ENCODE data around the gene CHCHD3.
"Not testable (repeated sequence)": the region's sequence is repeated elsewhere in the genome, so short reads cannot be mapped to it uniquely, and the experiment has no call there.

The CHCHD3 gene

GRCh38 chr7:133044722-133045473 lies 37.0 kb downstream of the CHCHD3 start:
- no peak for DNase-seq (ENCODE audit: low read depth)

GRCh38 chr7:133040674-133041073 lies 41.2 kb downstream of the CHCHD3 start:
- DNase-seq (ENCODE audit: low read depth): no peak

DNA sequence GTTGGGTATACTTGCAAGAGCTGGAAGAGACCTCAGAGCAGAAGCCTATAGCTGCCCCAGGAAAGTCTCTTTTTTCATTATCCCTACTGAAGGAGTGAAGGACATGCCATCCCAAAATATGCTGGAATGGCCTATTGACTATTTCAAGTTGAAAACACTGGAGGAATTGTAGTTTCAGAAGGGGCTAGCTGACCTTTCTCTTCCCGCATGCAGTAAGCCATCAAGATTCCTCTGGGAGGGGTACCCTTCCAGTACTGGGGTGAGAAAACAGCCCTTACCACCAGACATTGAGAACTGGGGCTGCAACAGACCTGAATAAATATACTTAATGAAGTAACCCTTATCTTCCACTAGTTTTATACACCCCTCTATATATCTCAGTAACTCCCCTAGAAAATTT lies 41.7 kb downstream of the CHCHD3 start:
- no peak for DNase-seq (ENCODE audit: low read depth)

- no peak for DNase-seq (ENCODE audit: low read depth)
Observed at GRCh38 chr7:133039614-133040013, 42.3 kb downstream of the CHCHD3 start.

- no peak for DNase-seq (ENCODE audit: low read depth)
Observed at GRCh38 chr7:133036289-133036688, 45.6 kb downstream of the CHCHD3 start.

GRCh38 chr7:133035240-133035639 lies 46.6 kb downstream of the CHCHD3 start:
- DNase-seq (ENCODE audit: low read depth): not testable (repeated sequence)

DNA sequence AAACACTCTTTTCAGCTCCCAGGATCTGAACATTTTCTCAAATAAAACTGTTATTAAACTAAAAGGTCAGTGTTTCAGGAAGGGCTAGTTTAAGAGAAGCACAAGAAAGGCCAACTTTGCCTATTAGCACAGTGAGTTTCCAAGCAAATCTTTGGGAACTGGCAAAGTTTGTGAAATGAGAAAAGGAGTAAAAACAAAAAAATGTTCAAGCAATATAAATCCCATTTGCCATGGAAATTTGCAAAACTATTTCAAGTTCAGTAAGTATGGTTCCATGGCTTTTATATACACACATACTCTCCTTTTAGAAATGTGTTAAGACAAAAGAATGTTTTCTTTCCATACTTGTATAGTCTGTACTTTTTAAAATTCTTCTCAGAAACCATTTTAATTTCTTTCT lies 51.5 kb downstream of the CHCHD3 start:
- DNase-seq (ENCODE audit: low read depth): no peak

GRCh38 chr7:133029463-133029862 lies 52.4 kb downstream of the CHCHD3 start:
- no peak for DNase-seq (ENCODE audit: low read depth)

DNA sequence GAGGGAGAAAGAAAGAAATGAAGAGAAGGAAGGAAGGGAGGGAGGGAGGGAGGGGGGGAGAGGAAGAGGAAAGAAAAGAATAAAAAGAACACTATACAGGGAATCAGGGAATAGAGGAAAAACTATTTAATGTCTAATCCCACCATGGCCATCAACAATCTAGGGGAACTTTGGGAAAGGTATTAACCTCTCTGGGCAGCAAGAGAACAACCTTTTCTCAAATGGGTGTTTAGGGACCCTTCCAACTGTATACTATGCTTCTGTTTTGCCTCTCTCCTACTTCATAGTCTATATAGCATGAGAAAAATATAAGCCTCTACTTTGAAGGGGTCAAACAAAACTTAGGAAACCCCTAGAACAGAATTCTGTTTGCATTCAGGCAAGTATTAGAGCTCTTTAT lies 54.5 kb downstream of the CHCHD3 start:
- DNase-seq (ENCODE audit: low read depth): no peak

DNA sequence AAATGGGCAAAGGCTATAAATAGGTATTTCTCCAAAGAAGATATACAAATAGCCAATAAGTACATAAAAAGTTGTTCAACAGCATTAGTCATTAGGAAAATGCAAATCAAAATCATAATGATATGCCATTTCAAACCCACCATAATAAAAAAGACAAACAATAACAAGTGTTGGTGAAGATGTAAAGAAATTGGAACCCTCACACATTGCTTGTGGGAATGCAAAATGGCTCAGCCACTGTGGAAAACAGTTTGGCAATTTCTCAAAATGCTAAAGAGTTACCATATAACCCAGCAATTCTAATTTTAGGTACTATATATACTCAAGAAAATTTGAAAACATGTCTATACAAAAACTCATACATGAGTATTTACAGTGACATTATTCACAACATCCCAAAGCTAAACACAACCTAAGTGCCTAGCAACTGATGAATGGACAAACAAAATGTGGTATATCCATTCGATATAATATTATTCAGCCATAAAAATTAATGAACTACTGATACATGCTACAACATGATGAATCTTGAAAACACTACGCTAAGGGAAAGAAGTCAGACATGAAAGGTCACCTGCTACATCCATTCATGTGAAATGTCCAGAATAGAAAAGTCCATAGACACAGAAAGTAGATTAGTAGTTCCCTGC lies 55.6 kb downstream of the CHCHD3 start:
- no peak for DNase-seq (ENCODE audit: low read depth)

- DNase-seq (ENCODE audit: low read depth): no peak
Observed at GRCh38 chr7:133025056-133025455, 56.8 kb downstream of the CHCHD3 start.

DNA sequence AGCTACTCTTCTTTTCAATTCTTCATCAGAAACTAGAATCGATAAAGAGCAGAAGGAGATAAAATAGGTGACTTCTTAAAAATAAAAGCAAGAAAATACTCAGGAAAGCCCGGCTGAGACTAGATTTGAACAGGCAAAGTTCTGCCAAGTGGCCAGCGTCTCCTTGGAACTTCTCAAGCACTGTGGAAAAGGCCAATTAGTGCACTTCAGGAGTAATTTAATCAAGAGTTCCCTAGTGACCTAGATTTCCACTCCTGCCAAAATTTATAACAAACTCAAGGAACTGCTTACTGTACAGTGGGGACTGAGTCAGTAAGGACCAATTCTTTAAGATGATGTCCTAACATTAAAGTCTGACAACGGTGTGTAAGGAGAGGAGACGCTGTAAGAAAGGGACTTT lies 57.3 kb downstream of the CHCHD3 start:
- DNase-seq (ENCODE audit: low read depth): no peak

DNA sequence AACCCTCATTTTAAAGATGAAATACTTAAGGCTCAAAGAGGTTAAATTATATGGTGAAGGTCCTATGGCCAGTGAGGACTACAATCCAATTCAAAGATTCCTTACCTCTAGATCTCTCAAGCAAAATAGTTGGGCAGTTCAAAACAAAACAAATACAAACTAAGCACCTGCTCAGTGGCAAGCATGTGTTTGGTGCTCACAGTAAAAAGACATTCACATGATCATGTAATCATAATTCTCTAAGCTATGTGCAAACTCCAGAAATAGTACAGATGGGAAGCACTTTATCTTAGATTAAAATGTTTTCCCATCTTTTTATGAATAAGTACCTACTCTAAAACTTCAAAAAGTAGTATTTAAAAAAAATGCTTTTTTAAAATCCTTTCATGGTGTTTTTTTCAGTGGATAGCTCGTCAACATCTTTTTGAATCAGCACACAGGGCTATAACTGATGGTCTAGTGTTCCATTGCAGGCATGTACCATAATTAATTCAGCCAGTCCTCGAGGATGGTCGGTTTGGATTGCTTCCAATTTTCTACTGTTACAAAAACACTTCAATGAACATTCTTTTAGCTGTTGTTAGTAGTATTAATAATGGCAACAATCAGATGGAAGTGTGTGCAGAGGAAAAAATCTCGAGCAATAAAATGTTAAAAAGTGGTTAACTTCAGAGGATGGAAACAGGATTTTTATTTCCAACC lies 58.4 kb downstream of the CHCHD3 start:
- DNase-seq (ENCODE audit: low read depth): no peak

DNA sequence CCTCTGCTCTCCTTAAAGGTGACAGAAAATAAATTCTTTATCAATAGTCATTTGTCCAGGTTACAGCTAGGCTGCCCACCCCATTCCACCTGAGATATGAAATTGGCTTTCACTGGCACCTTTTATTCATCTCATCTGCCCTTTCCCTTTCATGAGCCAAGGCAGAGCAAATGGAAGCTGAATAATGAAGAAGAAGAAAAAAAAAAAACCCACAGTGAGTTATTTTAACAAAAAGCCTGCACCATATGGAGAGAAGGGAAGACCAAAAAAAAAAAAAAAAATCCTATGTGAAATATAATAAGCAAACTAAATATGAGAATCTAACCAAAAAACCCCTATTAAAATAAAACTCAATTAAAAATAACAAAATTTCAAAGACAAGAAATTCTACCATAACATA lies 59.2 kb downstream of the CHCHD3 start:
- DNase-seq (ENCODE audit: low read depth): no peak

- no peak for DNase-seq (ENCODE audit: low read depth)
Observed at GRCh38 chr7:133021196-133021595, 60.7 kb downstream of the CHCHD3 start.

DNA sequence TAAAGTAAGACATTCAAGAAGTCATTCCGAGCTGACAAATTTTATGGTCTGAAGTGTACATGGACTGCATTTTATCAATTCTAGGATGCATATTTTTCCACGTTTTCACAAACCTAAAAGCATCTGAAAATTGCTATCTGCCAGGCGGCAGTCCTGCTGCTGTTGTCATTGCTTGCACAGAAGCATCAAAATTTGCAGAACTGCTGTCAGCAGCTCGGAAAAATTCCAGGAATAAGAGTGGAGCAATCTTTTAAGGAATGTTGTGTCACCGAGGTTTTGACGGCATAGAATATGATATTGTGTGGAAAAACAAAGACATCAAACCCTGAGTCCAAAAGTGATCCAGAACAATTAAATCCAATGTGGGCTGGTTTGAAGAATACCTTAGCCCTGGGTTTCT lies 61.4 kb downstream of the CHCHD3 start:
- DNase-seq (ENCODE audit: low read depth): no peak

DNA sequence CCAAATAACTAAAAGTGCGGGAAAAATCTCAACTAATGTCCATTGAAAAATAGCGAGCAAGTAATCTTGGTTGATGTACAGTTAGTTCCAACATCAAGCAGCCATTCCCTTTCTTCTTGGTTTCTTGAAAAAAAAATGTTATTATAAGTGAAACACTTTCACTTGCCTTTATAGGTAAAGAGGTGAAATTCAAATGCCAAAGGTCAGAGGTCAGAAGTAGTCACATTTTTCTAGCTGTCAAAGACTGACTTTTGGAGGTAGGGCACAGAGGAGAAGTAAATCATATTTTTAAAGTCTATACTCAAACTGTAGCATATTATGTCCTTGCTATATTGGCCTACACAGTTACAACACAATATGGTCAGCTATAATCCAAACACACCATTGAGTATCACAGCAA lies 62.3 kb downstream of the CHCHD3 start:
- no peak for DNase-seq (ENCODE audit: low read depth)

- DNase-seq (ENCODE audit: low read depth): no peak
Observed at GRCh38 chr7:133016604-133017003, 65.3 kb downstream of the CHCHD3 start.

DNA sequence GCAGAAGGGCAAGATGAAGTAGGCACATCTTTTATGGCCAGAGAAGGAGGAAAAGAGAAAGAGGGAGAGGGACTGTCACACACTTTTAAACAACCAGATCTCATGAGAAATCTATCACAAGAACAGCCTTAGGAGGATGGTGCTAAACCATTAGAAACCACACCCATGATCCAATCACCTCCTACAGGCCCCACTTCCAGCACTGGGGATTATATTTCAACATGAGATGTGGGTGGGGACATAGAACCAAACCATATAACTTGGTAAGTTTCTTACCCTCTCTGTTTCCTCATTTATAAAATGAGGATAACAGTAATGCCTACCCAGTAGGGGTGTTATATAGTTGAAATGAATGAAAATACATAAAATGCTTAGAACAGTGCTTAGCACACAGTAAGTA lies 66.0 kb downstream of the CHCHD3 start:
- DNase-seq (ENCODE audit: low read depth): no peak

- no peak for DNase-seq (ENCODE audit: low read depth)
Observed at GRCh38 chr7:133011746-133012145, 70.1 kb downstream of the CHCHD3 start.

GRCh38 chr7:133009426-133010252 lies 72.3 kb downstream of the CHCHD3 start:
- DNase-seq (ENCODE audit: low read depth): peak; percentile 21

DNA sequence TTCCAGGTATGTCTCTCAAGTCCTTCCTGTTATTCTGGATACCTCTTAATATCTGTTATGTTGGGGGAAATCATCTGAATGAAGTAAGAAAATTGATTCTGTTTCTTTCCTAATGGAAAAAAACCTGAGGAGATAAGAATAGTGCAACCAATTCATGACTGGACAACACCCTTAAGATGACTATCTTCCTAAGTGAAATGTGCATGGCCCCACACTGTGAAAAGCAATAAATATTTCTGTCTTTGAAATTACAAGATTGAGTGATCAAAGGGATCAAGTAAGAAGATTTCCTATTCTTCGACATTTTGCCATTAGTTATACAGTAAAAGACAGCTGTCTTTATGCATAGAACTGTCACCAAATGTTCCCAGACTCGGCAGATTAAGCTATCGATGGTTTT lies 73.9 kb downstream of the CHCHD3 start:
- no peak for DNase-seq (ENCODE audit: low read depth)

All from fibroblast of the conjunctiva (primary cell).